Stimulated activated CD4-positive, alpha-beta T cell treated with anti-CD3 and anti-CD28 coated beads, Interleukin-15, amount 100 ng/mL, for 1 hour (primary cell): ENCODE results near the gene TMEFF2.

Experiments used
- DNase-seq, 2 donors: peaks; one replicate each; pipeline ENCODE4 v3.0.0-alpha.2; 2020; ENCODE audit warnings: low read depth in 1 of 2, low spot score in 1 of 2

TMEFF2 gene, protein sequence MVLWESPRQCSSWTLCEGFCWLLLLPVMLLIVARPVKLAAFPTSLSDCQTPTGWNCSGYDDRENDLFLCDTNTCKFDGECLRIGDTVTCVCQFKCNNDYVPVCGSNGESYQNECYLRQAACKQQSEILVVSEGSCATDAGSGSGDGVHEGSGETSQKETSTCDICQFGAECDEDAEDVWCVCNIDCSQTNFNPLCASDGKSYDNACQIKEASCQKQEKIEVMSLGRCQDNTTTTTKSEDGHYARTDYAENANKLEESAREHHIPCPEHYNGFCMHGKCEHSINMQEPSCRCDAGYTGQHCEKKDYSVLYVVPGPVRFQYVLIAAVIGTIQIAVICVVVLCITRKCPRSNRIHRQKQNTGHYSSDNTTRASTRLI

DNA sequence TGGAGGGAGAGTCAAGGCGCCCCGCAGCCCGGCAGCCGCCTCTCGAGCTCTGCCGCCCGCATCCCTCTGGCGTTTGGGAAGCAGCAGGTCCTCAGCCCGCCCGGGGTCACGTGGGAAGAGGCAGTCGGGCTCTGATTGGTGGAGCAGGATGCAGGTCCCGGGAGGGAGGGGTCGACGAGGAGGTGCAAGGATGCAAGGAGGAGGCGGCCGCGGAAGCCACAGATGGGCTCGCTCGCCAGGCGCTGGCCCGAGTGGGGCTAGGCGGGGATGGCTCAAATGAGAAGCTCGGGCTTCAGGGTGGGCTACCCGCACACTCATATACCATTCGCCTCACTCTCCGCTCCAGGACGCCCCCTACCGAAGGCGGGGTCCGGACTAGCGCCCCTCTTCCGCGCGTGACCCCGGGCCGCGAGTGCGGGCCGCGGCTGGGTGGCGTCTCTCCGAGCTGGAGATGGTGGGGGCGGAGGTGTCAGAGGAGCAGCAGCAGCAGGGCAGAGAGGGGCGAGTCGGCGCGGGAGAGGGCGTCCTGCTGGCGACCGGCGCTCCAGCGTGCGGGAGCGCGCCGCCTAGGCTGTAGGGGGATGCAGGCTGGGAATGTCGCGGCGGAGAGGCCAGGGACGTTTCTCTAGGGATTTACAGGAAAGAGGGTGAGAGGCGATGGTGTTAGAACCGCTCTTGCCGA lies at the start of gene TMEFF2:
TSS of gene TMEFF2 (minus strand) at position 68 of the 682 bp plus-strand sequence. CDS start 409 bp downstream, outside the sequence.
- DNase-seq: peak in 1 of 2 donors; percentile 12

DNA sequence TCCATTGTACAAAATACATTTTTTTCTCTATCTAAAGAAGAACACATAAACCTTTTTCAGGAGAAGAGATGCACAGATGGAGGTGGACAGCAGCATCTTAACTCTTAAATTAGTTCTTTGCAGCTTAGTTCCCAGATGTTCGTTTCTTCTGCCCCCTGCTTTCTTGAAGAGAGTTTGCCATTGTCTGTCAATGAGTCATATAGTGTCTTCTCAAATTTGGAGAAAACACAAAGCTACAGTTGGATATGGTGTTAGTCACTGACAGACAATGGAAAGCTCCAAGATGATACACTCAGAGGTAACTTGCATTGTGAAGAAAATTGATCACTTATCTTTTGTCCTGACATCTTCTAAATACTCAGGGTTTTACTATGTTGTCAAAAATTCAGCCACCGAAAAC lies 48.8 kb upstream of the TMEFF2 start:
- DNase-seq: no peak

DNA sequence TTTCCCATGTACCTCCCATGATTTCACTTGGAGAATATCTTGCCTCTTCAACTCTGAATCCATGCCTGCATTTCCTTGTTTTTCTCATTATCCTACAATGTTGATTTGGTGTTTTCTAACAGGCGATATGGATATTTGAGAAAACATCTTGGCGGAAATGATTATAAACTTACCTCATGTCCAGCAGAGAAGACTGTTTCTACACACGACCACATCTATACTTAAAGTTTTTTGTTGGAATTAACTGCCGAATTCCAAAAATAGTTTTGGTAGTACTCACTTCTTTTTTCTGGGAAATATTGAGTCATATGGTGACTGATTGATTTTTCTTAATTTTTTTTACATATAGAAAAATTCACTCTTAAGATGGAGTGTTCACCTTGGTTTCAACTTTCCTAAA lies 41.4 kb upstream of the TMEFF2 start:
- DNase-seq: no peak

DNA sequence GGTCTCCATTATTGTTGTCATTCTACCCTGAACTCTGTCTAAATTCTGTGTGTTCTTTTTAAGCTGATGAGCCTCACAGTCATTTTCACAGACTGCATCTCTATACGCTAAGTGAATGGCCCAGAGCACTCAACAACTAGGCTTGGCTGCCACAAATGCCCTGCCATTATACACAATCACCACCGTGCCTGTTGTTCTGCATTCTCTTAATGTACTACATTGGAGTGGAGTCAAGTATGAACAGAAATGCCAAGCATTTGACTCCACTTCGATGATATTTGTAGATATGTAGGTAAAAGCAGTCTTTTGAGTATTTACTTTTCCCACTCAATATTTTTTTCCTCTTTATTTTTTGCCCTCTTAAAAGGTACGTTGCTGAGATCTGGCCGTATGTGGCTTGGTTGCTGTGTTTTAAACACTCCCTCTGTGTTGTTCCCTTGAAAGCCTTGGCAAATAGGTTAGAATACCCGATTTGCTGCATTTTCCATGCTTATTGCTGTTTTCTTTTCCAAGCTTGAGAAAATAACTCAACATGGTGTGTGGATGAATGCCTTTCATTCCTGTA lies 36.2 kb upstream of the TMEFF2 start:
- DNase-seq: no peak

DNA sequence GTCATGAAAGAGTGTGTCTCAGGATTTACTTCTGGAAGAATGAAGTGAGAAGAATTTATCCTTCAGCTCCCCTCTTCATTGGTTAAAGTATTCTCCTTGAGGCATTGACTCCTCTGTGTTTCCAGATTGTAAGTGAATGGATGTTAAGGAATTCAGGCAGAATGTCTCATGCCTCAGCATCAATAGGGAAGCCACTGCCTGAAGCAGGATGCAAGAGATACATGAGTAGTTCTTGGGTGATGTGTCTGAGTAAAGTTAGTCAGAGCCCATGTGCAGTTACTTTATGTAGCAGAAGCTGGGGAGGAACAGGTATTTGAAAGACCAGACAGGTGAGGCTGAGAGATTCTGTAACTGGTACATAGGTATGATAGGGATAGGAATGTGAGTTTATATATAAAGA lies 34.0 kb upstream of the TMEFF2 start:
- DNase-seq: no peak

DNA sequence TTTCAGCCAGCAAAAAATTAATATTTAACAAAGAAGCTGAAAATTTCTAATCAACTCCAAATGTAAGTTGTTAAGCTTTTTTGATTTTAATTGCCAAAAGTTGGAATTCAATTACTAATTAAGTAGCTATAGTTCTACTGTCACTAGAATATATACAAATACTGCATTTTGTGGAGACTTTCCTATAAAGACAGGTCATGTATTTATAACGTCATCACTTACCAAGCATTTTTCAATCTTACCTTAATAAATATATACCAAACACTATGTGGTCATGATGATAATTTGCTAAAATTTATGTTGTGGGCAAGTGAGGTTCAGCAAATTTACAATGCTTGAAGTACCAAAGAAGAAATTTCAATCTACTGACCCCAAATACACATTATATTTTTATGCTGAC lies 24.2 kb upstream of the TMEFF2 start:
- DNase-seq: no peak

DNA sequence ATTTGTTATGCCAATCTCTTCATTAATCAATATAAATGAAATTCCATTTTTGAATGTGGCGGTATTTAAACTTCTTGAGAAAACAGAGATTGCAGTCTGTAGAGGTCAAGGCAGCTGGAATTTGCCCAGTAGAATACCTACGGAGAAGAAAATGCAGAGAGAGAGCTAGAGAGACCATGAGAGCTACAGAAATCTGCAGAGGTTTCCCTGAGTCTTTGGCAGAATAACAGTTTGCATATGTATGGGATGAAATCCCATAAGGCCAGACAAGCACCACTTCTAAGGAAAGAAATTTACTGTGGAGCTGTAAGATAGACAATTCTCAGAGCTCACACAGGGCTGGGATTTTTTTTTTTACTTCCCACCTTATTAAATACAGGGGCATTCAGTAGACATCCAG lies 23.6 kb upstream of the TMEFF2 start:
- DNase-seq: no peak

DNA sequence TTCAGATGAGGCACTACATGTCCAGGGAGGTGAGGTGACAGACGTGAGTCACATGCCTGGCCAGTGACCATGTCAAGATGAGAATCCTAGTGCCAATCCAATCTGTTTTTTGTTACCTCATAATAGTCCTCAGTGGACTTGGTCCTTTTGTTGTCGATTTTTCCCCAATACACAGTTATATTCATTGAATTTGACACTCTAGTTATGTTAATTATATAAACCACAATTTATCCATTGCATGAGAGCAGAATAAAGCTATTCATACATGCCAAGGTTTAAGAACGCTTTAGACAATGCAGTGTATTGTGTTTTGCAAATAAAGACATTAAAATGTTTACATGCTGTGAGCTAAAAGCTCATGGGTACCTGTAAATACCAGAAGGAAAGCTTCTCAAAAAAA lies 21.6 kb upstream of the TMEFF2 start:
- no peak for DNase-seq

DNA sequence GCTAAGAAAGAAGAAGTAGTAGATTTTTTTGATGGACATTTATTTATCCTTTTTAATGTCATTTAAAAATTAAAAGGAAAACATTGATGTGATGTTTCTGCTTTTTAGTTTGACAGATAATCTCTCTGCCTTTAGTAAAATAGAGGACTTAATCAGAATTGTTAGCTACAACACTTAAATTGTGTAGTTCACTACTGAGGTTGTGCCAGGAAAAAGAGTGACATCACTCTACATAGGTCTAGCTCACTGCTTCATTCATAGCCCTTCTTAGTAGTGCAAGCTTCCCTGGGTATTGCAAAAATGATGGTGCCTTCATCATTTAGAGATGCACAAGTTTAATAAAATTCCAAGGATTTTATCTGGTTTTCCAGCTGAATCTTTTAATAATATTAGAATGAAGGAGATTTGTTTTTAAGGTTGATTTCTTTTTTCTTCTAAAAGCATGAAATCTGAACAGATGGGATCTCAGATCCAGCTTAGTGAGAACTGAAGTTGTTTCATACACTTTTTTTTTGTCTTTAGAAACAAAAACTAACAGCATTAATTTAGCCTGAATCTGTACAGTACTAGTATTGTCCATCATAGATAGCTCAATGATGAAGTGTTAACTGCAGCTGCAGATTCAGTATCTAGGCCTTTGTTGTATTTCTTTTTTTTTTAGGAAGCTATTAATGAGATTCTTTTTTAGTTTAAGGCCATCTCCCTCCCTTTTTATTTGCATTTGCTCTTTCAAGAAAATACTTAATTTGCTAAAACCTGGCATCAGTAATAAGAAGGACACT lies 20.6 kb upstream of the TMEFF2 start:
- no peak for DNase-seq

DNA sequence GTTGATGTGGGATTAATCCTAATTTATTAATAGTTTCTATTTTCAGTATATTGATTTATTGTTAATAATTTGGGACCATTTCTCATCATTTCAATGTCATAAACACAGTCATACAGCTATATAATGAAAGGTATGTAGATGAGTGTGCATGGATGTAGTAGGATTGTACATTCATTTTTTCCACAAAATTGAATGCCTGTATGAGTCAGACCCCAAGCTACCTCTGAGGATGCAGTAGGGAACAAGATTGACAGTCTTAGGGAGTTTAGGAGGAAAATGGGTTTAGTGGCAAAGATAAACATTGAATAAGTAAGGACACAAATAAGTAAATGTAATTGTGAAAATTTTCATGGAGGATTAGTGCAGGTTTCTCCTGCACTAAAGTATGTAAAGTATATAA lies 14.1 kb upstream of the TMEFF2 start:
- DNase-seq: no peak

DNA sequence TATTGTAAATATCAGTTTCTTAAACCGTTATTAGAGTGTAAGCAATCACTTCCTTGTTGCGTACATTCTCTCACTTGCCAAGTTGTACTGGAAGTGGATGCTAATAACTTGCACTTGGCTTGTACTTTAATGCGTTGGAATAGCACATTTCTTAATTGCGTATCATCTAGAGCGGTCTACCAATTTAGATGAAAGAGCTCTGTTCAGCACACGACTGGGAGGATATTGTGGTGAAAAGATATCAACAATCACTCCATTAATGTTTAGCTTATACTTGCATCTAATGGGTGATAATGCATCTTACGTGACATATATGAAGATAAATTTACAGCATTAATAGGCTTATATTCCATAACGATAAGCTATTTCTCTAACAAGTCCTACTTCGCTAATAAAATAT lies 11.7 kb upstream of the TMEFF2 start:
- no peak for DNase-seq

DNA sequence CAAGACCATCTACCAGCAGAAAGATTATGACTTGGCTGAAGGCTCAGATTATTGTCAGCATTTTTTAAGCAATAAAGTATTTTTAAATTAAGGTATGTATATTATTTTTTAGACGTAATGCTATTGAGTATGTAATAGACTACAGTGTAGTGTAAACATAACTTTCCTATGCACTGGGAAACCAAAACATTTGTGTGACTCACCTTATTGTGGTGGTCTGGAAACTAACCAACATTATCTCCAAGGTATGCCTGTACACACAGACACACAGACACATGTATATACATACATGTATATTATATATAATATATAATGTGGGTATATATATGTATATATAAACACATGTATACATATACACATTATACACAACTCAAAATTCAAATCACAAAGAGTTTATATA lies 9.1 kb upstream of the TMEFF2 start:
- no peak for DNase-seq

DNA sequence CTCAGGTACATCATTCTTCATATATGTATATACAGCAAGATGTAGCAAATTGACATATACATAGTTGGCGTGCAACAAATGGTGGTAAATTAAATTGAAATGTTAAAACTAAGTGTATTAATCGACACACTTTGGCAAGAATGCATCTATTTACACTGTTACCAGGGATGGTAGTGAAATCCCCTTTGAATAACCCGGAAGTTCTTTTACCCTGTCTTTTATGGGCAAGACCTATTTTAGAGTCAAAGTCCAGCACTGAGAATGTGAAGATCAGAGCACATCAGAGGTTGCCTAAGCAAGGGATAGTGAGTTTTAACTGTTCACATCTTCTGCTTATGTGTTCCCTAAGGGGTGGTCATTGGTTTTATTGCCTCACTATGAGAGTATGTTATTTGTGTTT lies 7.6 kb upstream of the TMEFF2 start:
- DNase-seq: no peak

DNA sequence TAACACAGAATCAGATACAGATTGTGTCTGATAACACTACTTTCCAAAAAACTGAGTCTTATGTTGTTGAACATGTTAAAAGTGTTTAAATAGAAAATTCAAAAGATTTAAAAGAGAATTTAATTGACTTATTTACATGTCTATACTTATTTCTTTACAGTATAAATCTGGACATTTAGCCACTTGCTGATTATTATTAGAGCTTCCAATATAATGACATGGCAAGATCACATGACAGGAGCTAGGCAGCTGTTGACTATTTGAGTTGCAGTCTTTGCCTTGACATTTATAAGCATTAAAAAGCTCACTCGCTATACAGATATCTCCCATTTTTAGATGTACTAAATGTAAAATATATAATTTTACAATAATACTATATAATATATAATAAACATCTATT lies 6.4 kb upstream of the TMEFF2 start:
- no peak for DNase-seq

DNA sequence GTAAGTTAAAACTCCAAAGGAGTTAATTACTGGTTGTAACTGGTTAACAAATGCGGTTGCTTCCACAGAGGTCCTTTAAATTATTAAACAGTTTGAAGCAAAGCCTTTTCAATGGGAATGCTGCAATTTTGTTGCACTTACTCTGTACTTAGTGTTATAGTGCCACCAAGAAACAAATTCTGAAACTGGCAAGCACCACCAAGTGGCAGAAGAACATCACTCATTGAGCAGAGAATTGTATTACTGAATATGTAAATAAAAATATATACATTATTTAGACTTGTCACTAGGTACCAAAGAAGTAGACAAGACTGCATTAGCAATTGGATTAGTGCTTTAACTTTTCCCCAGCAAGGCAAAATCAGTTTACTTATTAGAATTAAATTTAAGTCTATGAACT lies 2.6 kb upstream of the TMEFF2 start:
- no peak for DNase-seq

DNA sequence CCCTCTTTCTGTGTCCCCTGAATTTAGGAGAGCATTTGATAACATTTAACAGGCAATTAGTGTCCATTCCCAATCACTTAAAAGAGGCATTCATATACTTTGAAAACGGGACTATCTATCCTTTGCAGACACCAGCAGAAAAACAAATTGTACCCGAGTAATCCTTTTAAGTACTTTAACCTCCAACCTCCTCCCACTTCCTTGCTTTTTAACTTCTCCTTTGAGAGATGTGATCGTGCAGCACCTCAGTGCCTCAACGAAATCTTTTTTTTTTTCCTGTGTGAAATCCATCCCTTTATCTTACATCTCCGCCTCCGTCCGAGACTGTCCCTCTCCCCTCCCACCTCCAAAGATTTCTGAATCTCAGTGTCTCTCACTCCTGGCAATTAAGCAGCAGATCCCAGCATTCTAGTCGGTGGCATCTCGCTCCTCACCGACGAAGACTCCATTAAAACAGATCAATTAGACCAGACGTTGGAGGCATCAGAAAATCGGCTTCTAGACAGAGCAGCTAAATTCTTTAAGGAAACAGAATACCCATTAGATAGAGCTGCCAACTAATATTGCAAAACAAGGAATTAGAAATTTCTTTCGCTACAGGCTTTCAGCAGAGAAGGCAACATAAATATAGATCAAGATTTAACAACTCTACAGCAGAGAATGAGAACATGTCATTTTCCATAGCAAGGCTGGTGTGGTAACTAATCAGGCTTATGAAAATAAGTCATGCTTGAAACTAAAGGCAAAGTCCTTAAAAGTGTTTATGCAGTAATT lies 1.9 kb upstream of the TMEFF2 start:
- DNase-seq: no peak

DNA sequence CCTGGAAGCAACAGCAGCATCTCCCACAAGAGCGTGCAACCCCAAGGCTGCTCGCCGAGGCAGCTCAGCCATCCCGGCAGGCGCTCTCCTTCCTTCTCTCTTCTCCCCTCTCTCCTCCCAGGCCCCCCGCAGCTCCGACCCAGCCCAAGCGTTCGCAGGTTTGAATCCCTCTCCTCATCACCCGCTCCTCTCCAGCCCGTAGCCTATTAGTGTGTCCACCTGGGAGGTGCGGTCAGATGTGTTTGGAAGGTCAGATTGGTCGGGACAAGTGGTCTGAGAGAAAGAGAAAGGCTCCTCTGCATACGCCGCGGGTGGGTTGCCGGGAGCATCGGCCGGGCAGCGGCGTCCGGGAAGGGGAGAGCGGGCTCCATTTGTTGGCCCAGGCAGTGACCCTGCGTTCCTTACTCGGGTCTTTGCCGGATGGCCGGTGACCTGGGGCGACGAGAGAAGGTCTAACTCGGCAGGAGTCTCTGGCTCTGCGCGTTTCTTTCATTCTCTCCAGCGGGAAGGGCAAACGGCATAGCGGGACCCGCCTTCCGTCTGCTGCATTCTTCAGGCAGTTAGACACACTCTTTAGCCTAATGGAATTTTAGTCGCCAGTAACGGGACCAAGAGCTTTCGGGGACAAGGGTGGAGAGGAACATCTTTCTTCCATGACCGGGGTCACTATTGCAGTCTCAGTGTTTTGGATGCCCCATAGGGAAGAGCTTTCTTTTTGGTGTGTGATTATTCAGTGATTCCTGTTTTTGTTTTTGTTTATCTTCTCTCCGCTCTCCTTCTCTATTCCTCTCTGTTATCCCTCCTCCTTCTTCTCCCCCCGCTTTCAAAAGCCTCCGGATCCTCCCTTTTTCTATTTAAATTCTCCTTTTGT lies 1.1 kb upstream of the TMEFF2 start:
- no peak for DNase-seq

DNA sequence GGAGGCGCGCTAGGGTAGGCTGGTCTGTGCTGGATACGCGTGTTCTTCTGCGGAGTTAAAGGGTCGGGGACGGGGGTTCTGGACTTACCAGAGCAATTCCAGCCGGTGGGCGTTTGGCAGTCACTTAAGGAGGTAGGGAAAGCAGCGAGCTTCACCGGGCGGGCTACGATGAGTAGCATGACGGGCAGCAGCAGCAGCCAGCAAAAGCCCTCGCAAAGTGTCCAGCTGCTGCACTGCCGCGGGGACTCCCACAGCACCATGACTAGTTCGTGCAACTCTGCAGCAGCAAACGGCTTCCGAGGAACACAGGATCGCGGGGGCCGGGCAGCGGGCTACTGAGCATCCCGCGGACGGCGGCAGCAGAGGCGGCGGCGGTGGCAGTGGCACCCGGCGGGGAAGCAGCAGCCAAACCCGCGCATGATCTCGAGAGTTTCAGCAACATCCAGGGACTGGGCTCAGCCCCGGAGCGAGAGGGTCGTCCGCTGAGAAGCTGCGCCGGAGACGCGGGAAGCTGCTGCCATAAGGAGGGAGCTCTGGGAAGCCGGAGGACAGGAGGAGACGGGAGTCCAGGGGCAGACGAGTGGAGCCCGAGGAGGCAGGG lies 368 bp downstream of the TMEFF2 start:
- no peak for DNase-seq

DNA sequence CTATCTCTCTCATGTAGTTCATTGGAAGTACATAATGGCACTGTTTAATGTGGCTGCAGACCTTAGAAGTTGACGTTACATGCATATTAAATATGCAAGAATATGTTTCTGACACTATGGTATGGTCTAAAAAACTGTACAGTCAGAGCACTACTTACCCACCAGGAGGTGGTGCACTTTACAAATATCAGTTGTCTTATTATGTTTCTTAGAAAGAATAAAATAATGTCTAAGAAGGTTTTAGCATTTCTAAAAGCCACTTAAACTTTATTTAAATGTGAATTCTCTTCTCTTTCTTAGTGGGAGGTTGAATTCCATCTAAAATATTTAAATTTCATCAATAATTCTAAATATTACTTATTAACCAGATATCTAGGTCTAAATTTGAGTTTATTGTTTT lies 4.3 kb downstream of the TMEFF2 start:
- no peak for DNase-seq

DNA sequence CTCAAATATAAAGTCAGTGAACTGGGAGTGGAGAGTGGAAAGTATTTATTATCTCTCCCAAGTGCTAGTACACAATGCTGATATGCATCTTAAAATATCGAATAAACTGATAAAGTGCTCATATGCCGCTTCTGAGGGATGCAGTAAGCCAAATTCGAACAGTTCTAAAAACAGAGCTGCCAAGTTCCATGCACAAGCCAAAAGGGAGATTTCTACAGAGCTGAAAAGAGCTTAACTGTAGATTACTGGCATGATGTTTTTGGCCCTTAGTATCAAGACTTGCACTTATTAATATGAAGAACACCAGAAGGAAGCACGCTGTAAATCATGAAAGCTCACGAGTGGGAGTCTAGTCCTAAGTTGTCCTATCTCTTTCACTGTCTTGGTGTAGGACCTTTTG lies 7.9 kb downstream of the TMEFF2 start:
- no peak for DNase-seq
